ENCODE results near the gene DEFB123.
"Not testable (repeated sequence)": the region's sequence is repeated elsewhere in the genome, so short reads cannot be mapped to it uniquely, and the experiment has no call there.

DEFB123 gene

GRCh38 chr20:31449511-31450414, 9.3 kb downstream of the DEFB123 start:
- H3K4me3 ChIP-seq (ENCODE audit: low read length): no peak overlapping the region
- no peak for TF ChIP-seq ZNF274 (IDR thresholded peaks at IDR 0.05; ENCODE audit: low read depth, low read length)

DNA sequence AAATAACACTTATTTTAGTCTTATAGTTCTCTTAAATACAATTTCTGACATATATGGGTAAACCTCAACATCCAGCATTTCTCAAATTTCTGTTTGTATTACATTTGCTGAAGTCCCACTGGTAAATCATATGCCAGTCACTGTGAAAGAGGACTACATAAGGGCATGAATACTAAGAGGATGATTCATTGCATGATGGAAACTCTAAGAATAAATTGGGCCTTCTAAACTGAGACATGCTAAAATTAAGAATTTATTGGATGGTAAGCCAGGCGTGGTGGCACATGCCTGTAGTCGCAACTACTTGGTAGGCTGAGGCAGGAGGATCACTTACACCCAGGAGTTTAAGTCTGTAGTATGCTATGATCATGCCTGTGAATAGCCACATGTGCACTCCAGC, 12.1 kb downstream of the DEFB123 start:
- TF ChIP-seq ZNF274 (IDR thresholded peaks at IDR 0.05; ENCODE audit: low read depth, low read length): no peak
- H3K4me3 ChIP-seq (ENCODE audit: low read length): no peak overlapping the region

DNA sequence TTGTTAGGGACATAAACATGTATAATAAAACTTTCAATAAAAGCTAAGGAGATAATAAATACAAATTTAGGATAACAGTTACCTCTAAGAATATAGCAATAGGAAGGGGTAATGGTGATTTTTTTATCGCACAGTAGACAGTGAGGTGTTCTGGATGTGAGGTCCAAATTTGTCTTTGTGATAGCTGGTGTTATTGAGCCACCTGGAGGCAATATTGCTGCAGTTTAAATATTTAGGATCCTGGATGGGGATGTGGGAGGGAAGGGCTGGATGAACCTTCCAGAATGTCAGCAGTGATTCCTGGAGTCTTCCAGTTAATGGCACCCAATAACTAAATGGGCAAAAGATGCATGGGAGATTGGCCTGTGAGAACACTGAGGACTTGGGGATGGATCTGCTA, 13.9 kb downstream of the DEFB123 start:
- no peak for TF ChIP-seq ZNF274 (IDR thresholded peaks at IDR 0.05; ENCODE audit: low read depth, low read length)
- no peak overlapping the region for H3K4me3 ChIP-seq (ENCODE audit: low read length)

GRCh38 chr20:31470946-31471345, 30.5 kb downstream of the DEFB123 start:
- H3K4me3 ChIP-seq (ENCODE audit: low read length): not testable (repeated sequence)

DNA sequence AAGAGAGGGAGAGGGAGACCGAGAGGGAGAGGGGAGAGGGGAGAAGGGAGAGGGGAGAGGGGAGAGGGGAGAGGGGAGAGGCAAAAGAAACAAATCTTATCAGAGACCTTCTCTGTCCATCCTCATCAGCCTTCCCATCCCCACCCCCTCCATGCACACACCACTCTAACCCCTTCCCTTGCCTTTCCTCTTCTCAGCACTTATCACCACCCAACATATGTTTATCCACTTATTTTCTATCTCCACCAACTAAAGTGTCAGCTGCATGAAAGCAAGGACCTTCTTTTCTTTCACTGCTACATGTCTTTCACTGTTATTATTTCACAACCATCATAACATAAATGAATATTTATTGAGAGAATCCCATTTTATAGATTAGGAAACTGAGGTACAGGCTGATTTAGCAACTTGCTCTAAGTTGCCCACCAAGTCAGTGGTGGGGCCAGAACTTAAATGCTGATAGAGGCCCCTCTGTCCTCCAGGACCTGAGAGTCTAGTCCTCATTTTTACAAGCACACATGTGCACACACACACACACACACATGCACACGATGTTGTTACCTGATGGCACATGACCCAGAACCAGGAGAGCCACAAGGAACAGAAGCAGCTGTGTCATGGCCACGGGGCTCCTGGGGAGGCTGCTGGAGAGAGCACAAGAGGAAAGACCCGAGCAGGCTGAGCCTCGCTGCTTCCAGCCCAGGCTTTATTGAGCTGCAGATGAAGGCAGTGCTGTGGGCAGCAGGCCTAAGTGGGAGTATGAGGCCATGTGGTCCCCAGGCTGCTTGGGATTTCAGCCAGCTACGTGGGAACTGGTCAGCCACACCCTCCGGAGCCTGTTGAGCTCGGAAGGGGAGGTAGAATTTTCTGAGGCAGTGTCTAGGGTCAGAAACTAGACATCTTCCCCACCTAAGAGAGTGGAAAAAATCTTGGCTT, 32.2 kb downstream of the DEFB123 start:
- H3K4me3 ChIP-seq (ENCODE audit: low read length): no peak overlapping the region
- TF ChIP-seq ZNF274 (IDR thresholded peaks at IDR 0.05; ENCODE audit: low read depth, low read length): no peak

GRCh38 chr20:31473331-31474096, 33.1 kb downstream of the DEFB123 start:
- no peak for TF ChIP-seq ZNF274 (IDR thresholded peaks at IDR 0.05; ENCODE audit: low read depth, low read length)
- no peak overlapping the region for H3K4me3 ChIP-seq (ENCODE audit: low read length)

DNA sequence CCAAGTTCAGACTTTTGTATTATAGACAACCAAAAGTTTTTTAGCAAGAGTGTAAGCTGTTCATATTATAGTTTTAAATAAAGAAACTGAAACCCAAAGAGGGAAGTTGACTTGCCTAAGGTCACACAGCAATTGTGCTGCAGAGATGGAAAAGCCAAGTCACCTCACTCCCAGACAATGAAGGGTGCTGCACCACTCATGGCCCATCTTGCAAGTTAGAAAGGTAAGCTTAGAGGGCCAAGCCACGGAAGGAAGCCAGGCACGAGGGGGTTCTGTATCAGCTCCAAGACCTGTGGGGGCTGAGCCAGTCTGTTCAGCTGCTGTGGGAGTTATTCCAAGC, 33.6 kb downstream of the DEFB123 start:
- H3K4me3 ChIP-seq (ENCODE audit: low read length): no peak overlapping the region
- TF ChIP-seq ZNF274 (IDR thresholded peaks at IDR 0.05; ENCODE audit: low read depth, low read length): no peak

GRCh38 chr20:31474758-31475427, 34.5 kb downstream of the DEFB123 start, which contains the start of the genes DEFB124 and REM1:
Gene DEFB124 (minus strand): TSS chr20:31475127. CDS start chr20:31473013, 2,114 bp downstream.
Gene REM1 (plus strand): TSS chr20:31475288. CDS start chr20:31476446, 1,158 bp downstream.
- TF ChIP-seq ZNF274 (IDR thresholded peaks at IDR 0.05; ENCODE audit: low read depth, low read length): no peak
- no peak within 1 kb of the TSS for H3K4me3 ChIP-seq (ENCODE audit: low read length)

GRCh38 chr20:31475472-31476293, 35.3 kb downstream of the DEFB123 start:
- no peak overlapping the region for H3K4me3 ChIP-seq (ENCODE audit: low read length)
- no peak for TF ChIP-seq ZNF274 (IDR thresholded peaks at IDR 0.05; ENCODE audit: low read depth, low read length)

DNA sequence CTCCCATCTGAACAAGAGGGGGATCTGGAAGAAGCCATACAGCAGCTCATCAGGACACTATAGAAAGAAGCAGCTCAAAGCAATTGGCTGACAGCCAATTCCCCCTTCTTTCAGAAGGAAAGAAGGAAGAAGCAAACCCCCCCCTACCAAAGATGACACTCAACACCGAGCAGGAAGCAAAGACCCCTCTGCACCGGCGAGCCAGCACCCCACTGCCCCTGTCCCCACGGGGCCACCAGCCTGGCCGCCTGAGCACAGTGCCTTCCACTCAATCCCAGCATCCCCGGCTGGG, 35.8 kb downstream of the DEFB123 start:
- TF ChIP-seq ZNF274 (IDR thresholded peaks at IDR 0.05; ENCODE audit: low read depth, low read length): no peak
- no peak overlapping the region for H3K4me3 ChIP-seq (ENCODE audit: low read length)

- no peak for TF ChIP-seq ZNF274 (IDR thresholded peaks at IDR 0.05; ENCODE audit: low read depth, low read length)
- no peak overlapping the region for H3K4me3 ChIP-seq (ENCODE audit: low read length)
These were observed 36.3 kb downstream of the DEFB123 start for GRCh38 chr20:31476643-31477215.

DNA sequence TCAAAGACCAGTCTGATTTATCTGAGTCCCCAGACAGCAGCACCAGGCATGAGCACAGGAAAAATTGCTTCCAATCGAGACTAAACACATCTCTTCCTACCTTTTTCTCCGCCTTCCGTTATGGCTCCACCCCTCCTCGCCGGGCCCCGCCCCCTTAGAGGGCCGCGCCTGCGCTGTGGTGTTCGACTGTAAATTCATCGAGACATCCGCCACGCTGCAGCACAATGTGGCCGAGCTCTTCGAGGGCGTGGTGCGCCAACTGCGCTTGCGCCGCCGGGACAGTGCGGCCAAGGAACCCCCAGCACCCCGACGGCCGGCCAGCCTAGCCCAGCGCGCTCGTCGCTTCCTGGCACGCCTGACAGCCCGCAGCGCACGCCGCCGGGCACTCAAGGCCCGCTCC, 43.6 kb downstream of the DEFB123 start:
- H3K4me3 ChIP-seq (ENCODE audit: low read length): no peak overlapping the region
- no peak for TF ChIP-seq ZNF274 (IDR thresholded peaks at IDR 0.05; ENCODE audit: low read depth, low read length)

All from GM08714 (cell line).